ENCODE data around the gene C10orf90.

The C10orf90 gene

DNA sequence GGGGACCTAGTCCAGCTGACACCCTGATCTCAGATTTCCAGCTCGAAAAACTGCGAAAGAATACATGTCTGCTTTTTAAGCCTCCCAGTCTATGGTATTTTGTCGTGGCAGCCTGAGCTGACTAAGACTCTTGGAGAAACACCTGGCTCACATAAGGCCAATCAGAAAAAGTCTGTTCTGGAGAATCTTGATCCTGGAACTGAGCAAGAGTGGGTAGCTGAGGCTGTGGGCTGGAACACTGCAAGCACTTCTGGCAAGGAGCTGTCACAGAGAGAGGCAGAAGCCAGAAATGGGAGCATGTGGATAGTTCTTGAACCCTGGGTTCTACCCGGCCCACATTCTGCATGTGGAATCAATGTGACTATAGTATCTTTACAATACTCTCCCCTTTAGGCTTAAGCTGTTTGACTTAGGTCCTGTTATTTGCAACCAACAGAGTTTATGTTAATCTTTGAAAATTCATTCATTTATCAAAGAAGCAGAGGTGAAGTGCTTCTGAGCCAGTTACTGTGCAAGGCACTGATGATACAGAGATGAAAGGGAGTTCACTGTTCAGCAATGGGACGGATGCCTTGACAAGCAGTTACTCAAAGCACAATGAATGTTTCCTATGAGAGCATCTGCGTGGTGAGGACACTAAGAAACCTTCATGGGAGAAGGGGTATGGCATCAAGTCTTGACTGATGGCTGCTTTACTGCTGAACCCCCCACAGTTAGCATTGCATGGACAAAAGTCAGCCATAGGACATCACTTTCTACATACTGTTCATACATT is 4.4 kb upstream of the C10orf90 start:
- no peak for TF ChIP-seq CTCF (IDR thresholded peaks at IDR 0.05; ENCODE audit: borderline replicate concordance, insufficient read depth, low read depth, low read length)
- no peak overlapping the region for H3K4me3 ChIP-seq (ENCODE audit: low read depth, low read length)

DNA sequence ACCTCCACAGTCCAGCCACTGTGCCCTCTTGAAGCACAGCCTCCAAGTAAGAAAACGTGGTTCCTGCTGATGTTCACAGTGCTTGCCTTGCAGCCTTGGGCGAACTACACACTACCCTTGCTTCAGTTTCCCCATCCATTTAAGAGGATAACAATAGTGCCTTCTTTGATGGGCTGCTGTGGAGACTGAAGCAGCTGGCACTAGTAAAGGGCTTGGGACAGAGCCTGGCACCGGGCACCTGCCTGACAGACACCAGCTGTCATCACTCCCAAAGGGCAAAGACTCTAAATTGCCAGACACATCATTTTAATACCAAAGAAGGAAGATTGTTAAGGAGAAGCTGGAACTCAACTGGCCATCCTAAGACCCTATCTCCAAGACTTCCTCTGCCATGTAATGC is 3.1 kb upstream of the C10orf90 start:
- no peak overlapping the region for H3K4me3 ChIP-seq (ENCODE audit: low read depth, low read length)
- TF ChIP-seq CTCF (IDR thresholded peaks at IDR 0.05; ENCODE audit: borderline replicate concordance, insufficient read depth, low read depth, low read length), result no peak

DNA sequence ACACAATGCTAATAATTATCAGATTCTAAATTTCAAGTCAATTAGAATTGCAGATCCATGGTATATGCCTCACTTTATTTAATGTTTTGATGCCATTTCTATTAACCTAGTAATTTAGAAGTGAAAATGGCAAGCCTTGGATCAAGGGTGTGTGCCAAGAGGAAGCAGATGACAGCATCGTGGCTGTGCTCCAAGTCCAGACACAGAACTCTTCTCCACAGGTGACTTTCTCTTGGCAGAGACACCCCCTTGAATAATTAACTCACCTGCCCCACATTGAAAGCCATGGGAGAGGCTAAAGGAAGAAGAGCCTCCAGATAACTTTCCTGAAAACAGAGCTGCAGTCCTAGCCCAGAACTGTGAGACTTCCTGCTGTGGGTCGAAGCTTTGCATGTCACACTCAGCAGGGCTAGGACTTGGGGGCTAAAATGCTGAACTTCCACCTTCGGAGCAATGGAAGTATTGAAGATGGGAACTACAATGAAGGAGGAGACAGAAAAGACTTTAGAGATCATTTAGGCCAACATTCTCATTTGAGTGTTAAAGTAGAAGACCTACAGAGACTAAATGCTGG is 996 bp upstream of the C10orf90 start:
- no peak for TF ChIP-seq CTCF (IDR thresholded peaks at IDR 0.05; ENCODE audit: borderline replicate concordance, insufficient read depth, low read depth, low read length)
- no peak overlapping the region for H3K4me3 ChIP-seq (ENCODE audit: low read depth, low read length)

- no peak for TF ChIP-seq CTCF (IDR thresholded peaks at IDR 0.05; ENCODE audit: borderline replicate concordance, insufficient read depth, low read depth, low read length)
- no peak overlapping the region for H3K4me3 ChIP-seq (ENCODE audit: low read depth, low read length)
Measured at GRCh38 chr10:126670895-126671261, 385 bp upstream of the C10orf90 start.

DNA sequence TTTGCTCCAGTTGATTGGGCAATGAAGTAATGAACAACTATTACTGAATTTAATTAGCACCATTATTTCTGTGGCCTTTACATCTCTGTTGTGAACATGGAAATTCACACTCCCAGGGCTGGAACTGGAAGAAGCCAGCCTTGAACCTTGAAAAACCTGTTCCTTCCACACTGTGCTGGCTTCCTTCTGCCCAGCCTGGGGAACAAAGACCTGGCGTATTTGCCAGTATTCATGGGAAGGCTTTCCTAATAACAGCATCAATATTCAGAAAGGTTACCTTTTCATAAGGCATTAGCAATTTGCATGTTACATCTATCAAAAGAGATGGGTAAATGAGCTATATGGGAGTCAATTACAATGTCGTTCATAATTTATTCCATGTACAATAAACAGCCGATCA is 1.3 kb downstream of the C10orf90 start:
- TF ChIP-seq CTCF (IDR thresholded peaks at IDR 0.05; ENCODE audit: borderline replicate concordance, insufficient read depth, low read depth, low read length), result no peak
- no peak overlapping the region for H3K4me3 ChIP-seq (ENCODE audit: low read depth, low read length)

DNA sequence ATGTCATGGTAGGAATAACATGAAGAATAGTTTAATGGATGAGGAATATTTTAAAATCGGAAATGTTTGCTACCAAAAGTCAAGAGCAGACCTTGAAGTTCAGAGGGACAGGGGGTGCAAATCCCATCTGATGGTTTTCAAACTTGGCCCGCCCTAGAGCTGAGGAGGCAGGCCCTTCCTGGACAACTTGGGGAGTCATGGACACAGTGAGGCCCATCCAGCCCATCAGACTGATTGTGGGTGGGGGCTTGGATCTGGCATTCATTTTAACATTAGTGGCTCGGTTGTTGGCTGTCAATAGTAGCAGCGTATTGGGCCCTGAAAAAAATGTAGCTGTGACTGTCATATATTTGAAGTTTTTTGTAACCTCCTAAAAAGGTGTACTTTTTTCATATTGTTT is 2.0 kb downstream of the C10orf90 start:
- TF ChIP-seq CTCF (IDR thresholded peaks at IDR 0.05; ENCODE audit: borderline replicate concordance, insufficient read depth, low read depth, low read length), result no peak
- H3K4me3 ChIP-seq (ENCODE audit: low read depth, low read length), result no peak overlapping the region

GRCh38 chr10:126667568-126667967 is 2.9 kb downstream of the C10orf90 start:
- TF ChIP-seq CTCF (IDR thresholded peaks at IDR 0.05; ENCODE audit: borderline replicate concordance, insufficient read depth, low read depth, low read length), result no peak
- H3K4me3 ChIP-seq (ENCODE audit: low read depth, low read length), result no peak overlapping the region

All from GM12875 (cell line).